ENCODE measurements around the gene NPHP1. TPM values are rescaled to one million over a fixed set of nuclear protein-coding genes. Genes with fewer than 3 reads are reported as not detected.
"Not testable (repeated sequence)": the region's sequence is repeated elsewhere in the genome, so short reads cannot be mapped to it uniquely, and the experiment has no call there.

Gene NPHP1
- polyA plus RNA-seq, 4 donors = 12.2 to 23.1 (median 18.4) TPM

GRCh38 chr2:110205660-110206455 lies 1.0 kb upstream of the NPHP1 start:
- no peak for DNase-seq (ENCODE audit: low read depth in 4 of 4, low spot score in 2 of 4)

DNA sequence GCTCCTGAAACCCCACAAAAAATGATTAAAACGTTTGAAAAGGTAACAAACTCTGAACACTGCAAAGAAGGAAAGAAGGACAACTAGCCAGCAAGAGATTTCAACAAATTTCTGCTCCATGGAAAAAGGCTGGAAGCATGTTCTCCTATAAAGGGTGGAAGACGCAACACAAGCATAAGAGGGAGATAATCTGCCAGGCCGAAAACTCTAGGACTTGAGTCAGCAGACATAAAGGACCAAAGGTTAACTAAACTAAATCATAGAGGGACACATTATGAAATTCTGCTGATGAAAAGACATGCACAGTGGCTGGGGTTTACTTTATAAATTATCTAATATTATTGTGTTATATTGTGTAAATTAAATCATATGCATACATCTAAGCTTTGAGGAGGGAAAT lies 6.8 kb downstream of the NPHP1 start:
- DNase-seq (ENCODE audit: low read depth in 4 of 4, low spot score in 2 of 4) = no peak

DNA sequence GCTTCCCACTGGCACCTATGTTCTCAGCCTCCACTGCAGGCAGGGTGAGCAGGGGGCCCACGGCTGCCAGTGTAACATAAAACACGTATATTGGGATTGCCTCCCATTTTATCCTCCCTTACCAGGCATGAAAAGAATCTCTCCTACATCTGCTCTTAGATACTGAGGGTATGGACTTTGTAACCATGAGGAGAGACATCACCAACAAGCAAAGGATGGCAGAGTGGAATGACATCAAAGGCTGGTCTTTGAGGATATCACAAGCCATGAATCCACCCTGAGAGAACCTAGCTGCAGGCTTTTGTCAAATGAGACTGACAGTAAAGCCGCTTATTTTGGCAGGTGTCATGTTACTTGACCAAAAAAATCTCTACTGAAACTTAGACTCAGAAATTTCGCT lies 7.4 kb downstream of the NPHP1 start:
- DNase-seq (ENCODE audit: low read depth in 4 of 4, low spot score in 2 of 4) = no peak

DNA sequence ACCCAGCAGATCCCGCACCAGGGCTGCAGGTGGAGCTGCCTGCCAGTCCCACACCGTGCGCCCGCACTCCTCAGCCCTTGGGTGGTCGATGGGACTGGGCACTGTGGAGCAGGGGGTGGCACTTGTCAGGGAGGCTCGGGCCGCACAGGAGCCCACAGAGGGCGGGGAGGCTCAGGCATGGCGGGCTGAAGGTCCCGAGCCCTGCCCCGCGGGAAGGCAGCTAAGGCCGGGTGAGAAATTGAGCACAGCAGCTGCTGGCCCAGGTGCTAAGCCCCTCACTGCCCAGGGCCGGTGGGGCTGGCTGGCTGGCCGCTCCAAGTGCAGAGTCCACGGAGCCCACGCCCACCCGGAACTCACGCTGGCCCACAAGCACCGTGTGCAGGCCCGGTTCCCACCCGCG lies 14.6 kb downstream of the NPHP1 start:
- DNase-seq (ENCODE audit: low read depth in 4 of 4, low spot score in 2 of 4) = not testable (repeated sequence)

GRCh38 chr2:110182449-110182848 lies 22.4 kb downstream of the NPHP1 start:
- DNase-seq (ENCODE audit: low read depth in 4 of 4, low spot score in 2 of 4) = no peak

DNA sequence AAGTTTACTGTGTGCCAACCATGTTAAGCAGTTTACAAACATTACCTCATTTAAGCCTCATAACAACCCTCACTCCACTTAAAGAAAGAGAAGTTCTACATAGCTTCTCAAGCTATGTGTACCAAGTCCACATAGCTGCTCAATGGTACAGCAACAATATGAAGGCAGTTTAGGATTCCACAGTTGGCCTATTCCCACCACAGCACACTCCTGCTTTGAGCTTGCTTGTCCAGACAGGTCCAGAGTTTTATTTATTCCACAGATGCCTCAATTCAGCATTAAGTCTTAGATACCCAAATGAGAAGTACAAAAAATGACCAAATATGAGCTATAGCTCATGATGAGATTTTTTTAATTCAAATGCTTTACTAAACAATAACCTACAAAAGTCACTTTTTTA lies 24.8 kb downstream of the NPHP1 start:
- DNase-seq (ENCODE audit: low read depth in 4 of 4, low spot score in 2 of 4) = no peak

GRCh38 chr2:110173523-110173922 lies 31.3 kb downstream of the NPHP1 start:
- DNase-seq (ENCODE audit: low read depth in 4 of 4, low spot score in 2 of 4) = no peak

- no peak for DNase-seq (ENCODE audit: low read depth in 4 of 4, low spot score in 2 of 4)
Measured at GRCh38 chr2:110172506-110172905, 32.3 kb downstream of the NPHP1 start.

- no peak for DNase-seq (ENCODE audit: low read depth in 4 of 4, low spot score in 2 of 4)
Measured at GRCh38 chr2:110170102-110170501, 34.7 kb downstream of the NPHP1 start.

DNA sequence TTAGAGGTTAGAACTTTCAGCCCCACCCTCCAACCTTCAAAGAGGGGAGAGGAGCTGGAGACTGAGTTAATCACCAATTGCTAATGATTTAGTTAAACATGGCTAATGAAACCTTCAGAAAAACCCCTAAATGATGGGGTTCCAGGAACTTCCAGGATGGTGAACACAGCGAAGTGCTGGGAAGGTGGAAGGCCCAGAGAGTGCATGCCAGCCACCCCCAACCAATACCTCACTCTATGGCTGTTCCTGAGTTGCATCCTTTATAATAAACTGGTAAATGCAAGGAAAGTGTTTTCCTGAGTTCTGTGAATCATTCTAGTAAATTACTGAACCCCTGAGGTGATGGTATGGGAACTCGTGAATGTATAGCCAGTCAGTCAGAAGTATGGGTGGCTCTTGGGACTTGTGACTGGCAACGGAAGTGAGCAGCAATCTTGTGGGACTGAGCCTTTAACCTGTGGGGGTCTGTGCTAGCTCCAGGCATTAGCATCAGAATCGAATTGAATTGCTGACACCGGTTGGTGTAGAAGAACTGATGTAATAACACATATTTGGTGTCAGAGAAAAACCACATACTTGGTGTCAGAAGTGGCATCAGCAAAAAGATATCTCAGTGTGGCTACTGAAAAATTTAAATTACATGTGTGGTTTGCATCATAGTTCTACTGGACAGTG lies 37.4 kb downstream of the NPHP1 start:
- no peak for DNase-seq (ENCODE audit: low read depth in 4 of 4, low spot score in 2 of 4)

GRCh38 chr2:110166266-110166665 lies 38.5 kb downstream of the NPHP1 start:
- DNase-seq (ENCODE audit: low read depth in 4 of 4, low spot score in 2 of 4) = no peak

- peak in 3 of 4 donors; percentile 7 to 27 (median 13) for DNase-seq (ENCODE audit: low read depth in 4 of 4, low spot score in 2 of 4)
Measured at GRCh38 chr2:110157153-110157793, 47.5 kb downstream of the NPHP1 start.

GRCh38 chr2:110154828-110155227 lies 50.0 kb downstream of the NPHP1 start:
- not testable (repeated sequence) for DNase-seq (ENCODE audit: low read depth in 4 of 4, low spot score in 2 of 4)

DNA sequence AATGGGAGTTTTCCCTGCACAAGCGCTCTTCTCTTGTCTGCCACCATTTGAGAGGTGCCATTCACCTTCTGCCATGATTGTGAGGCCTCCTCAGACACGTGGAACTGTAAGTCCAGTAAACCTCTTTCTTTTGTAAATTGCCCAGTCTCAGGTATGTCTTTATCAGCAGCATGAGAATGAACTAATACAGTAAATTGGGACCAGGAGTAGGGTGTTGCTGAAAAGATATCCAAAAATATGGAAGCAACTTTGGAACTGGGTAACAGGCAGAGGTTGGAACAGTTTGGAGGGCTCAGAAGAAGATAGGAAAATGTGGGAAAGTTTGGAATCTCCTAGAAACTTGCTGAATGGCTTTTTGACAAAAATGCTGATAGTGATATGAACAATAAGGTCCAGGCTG lies 50.6 kb downstream of the NPHP1 start:
- DNase-seq (ENCODE audit: low read depth in 4 of 4, low spot score in 2 of 4) = not testable (repeated sequence)

DNA sequence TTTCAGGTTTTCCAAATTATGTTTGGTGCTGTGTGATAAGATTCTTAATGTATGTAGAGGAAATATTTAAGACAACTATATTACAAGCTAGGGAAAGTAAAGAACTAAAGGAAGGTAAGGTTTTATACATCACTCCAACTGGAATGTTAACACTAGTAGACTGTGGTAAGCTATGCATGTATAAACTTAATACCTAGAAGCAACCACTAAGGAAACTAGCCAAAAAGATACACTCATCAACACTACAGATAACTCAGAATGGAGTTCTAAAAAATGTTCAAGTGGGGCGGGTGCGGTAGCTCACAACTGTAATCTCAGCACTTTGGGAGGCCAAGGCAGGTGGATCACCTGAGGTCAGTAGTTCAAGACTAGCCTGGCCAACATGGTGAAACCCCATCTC lies 51.4 kb downstream of the NPHP1 start:
- no peak for DNase-seq (ENCODE audit: low read depth in 4 of 4, low spot score in 2 of 4)

- no peak for DNase-seq (ENCODE audit: low read depth in 4 of 4, low spot score in 2 of 4)
Measured at GRCh38 chr2:110152943-110153342, 51.9 kb downstream of the NPHP1 start.

- no peak for DNase-seq (ENCODE audit: low read depth in 4 of 4, low spot score in 2 of 4)
Measured at GRCh38 chr2:110149330-110150220, 55.2 kb downstream of the NPHP1 start.

DNA sequence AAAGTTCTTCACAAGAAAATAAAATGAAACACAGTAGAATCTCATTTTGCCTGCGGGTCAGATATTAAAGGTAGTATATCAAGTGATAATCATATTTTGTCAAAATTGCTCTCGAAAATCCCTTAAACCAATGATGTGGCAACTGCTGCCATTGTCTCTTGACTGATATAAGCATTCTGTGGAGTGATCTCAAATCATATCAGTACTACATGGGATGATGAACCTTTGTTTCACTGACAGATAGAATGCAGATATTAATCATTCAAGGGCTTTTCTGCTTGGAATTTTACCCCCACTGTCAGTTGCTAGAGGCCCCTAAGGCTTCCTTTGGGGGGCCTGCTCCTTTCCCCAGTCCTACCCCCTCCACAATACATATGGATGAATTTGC lies 57.9 kb downstream of the NPHP1 start:
- no peak for DNase-seq (ENCODE audit: low read depth in 4 of 4, low spot score in 2 of 4)

DNA sequence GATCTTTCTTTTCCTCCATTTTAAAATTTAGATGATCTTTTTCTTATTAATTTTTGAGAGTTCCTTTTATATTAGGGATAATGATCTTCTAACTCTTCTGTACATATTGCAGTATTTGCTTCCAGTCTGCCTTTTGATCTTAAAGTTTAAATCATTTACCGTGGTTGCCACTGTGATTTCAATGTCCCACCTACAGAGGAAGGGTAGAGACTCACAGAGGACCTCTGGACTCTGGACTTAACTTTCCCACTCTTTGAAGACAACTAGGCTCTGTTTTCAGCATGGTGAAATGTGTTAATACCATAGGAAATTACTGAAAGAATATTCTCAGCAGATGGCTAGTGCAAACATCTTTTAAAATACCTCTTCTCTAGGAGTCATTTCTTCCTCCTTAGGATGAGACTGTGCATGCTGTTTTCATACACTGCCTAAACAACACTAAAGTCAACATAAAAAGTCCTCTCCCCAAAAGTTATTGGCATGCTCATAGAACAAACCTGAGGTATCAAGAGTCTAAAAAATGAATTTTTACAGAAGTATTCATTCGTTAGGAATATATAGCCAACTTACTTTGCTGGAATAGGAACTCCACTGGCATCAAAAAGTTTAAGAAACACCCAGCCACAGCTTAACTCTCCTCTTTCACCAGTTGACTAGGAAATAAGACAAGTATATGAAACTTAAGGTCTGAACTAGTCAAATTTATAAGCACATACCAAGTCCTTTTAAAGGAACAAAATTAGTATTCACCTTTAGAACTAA lies 58.4 kb downstream of the NPHP1 start:
- no peak for DNase-seq (ENCODE audit: low read depth in 4 of 4, low spot score in 2 of 4)

- no peak for DNase-seq (ENCODE audit: low read depth in 4 of 4, low spot score in 2 of 4)
Measured at GRCh38 chr2:110143982-110144381, 60.8 kb downstream of the NPHP1 start.
